SK-N-SH treated with all-trans-retinoic acid at 6 μM for 48 hours (cell line): Measurements from ENCODE around the gene ADORA1.

Source experiments
- OSR1 ChIP-seq: fragments of 250-450 bp; sonication (Bioruptor Pico); IDR thresholded peaks from 2 replicates; pipeline ENCODE4 v1.8.0; 2022; ENCODE audit warnings: moderate library complexity, mild to moderate bottlenecking, inconsistent platforms
- ZC3H10 ChIP-seq: fragments of 250-450 bp; sonication (Bioruptor Pico); IDR thresholded peaks from 2 replicates; pipeline ENCODE4 v1.5.1; 2021; ENCODE audit warnings: mild to moderate bottlenecking, moderate library complexity
- ZNF565 ChIP-seq: fragments of 450-650 bp; formaldehyde crosslinking; conservative IDR thresholded peaks from 2 replicates; pipeline ENCODE4 v1.5.0; 2020; ENCODE audit warnings: low read depth, mild to moderate bottlenecking, moderate library complexity
- TF ChIP-seq, protein P1 (sequence below): fragments of 250-450 bp; sonication (Bioruptor Pico); IDR thresholded peaks from 2 replicates; pipeline ENCODE4 v1.8.0; 2021; ENCODE audit warnings: low read depth, mild to moderate bottlenecking, moderate library complexity, borderline replicate concordance
- TF ChIP-seq, protein P2 (sequence below): fragments of 250-450 bp; sonication (Bioruptor Pico); IDR thresholded peaks from 2 replicates; pipeline ENCODE4 v1.8.0; 2020; ENCODE audit warnings: mild to moderate bottlenecking, moderate library complexity, borderline replicate concordance
- TF ChIP-seq, protein P3 (sequence below): fragments of 250-450 bp; sonication (Bioruptor Pico); IDR thresholded peaks from 2 replicates; pipeline ENCODE4 v1.5.0; 2020; ENCODE audit warnings: mild to moderate bottlenecking, moderate library complexity
- TF ChIP-seq, protein P4 (sequence below): fragments of 250-450 bp; sonication (Bioruptor Pico); IDR thresholded peaks from 2 replicates; pipeline ENCODE4 v1.5.1; 2021; ENCODE audit warnings: mild to moderate bottlenecking, moderate library complexity

DNA sequence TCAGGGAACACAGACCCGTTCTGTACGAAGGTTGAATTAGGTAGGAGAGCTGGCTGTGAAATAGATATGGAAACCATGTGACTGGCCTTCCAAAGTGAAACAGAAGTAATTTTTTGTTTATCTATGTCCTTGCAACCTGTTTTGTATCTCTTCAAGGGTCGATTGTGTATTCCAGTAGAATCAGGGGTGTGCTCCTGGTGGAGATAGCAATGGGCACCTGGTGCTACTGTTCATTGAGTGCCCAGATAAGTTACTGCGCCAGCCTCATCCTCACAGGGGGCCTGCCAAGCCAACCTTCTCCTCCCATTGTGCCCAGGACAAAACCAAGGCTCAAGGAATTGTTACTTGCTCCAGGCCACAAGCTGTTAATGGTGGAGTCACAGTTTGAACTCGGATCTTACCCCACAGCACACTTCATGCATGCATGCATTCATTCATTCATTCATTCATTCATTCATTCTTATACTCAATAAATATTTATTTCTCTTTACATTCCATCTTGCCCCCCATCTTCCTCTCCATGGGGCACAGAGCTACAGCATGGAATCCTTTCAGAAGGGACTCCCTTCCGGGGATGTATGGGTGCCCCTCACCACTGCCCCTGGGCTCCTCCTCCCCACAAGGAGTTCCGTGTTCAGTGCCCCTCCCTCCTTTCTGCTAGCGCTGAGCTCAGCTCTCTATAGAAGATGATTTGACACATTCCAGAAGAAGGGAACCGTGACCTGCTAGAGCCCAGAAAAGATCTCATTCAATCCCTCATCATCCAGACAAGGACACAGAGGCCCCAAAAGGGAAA is 24.0 kb downstream of the ADORA1 start:
- TF ChIP-seq, protein P1, sequence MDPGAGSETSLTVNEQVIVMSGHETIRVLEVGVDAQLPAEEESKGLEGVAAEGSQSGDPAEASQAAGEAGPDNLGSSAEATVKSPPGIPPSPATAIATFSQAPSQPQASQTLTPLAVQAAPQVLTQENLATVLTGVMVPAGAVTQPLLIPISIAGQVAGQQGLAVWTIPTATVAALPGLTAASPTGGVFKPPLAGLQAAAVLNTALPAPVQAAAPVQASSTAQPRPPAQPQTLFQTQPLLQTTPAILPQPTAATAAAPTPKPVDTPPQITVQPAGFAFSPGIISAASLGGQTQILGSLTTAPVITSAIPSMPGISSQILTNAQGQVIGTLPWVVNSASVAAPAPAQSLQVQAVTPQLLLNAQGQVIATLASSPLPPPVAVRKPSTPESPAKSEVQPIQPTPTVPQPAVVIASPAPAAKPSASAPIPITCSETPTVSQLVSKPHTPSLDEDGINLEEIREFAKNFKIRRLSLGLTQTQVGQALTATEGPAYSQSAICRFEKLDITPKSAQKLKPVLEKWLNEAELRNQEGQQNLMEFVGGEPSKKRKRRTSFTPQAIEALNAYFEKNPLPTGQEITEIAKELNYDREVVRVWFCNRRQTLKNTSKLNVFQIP (CRISPR knock-in tag) = no peak
- TF ChIP-seq ZNF565 (no peak), ZC3H10 (no peak), OSR1 (CRISPR knock-in tag) (no peak)
- TF ChIP-seq, protein P2, sequence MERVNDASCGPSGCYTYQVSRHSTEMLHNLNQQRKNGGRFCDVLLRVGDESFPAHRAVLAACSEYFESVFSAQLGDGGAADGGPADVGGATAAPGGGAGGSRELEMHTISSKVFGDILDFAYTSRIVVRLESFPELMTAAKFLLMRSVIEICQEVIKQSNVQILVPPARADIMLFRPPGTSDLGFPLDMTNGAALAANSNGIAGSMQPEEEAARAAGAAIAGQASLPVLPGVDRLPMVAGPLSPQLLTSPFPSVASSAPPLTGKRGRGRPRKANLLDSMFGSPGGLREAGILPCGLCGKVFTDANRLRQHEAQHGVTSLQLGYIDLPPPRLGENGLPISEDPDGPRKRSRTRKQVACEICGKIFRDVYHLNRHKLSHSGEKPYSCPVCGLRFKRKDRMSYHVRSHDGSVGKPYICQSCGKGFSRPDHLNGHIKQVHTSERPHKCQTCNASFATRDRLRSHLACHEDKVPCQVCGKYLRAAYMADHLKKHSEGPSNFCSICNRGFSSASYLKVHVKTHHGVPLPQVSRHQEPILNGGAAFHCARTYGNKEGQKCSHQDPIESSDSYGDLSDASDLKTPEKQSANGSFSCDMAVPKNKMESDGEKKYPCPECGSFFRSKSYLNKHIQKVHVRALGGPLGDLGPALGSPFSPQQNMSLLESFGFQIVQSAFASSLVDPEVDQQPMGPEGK (CRISPR knock-in tag) = no peak
- TF ChIP-seq, protein P3, sequence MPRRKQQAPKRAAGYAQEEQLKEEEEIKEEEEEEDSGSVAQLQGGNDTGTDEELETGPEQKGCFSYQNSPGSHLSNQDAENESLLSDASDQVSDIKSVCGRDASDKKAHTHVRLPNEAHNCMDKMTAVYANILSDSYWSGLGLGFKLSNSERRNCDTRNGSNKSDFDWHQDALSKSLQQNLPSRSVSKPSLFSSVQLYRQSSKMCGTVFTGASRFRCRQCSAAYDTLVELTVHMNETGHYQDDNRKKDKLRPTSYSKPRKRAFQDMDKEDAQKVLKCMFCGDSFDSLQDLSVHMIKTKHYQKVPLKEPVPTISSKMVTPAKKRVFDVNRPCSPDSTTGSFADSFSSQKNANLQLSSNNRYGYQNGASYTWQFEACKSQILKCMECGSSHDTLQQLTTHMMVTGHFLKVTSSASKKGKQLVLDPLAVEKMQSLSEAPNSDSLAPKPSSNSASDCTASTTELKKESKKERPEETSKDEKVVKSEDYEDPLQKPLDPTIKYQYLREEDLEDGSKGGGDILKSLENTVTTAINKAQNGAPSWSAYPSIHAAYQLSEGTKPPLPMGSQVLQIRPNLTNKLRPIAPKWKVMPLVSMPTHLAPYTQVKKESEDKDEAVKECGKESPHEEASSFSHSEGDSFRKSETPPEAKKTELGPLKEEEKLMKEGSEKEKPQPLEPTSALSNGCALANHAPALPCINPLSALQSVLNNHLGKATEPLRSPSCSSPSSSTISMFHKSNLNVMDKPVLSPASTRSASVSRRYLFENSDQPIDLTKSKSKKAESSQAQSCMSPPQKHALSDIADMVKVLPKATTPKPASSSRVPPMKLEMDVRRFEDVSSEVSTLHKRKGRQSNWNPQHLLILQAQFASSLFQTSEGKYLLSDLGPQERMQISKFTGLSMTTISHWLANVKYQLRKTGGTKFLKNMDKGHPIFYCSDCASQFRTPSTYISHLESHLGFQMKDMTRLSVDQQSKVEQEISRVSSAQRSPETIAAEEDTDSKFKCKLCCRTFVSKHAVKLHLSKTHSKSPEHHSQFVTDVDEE (CRISPR knock-in tag) = no peak
- TF ChIP-seq, protein P4, sequence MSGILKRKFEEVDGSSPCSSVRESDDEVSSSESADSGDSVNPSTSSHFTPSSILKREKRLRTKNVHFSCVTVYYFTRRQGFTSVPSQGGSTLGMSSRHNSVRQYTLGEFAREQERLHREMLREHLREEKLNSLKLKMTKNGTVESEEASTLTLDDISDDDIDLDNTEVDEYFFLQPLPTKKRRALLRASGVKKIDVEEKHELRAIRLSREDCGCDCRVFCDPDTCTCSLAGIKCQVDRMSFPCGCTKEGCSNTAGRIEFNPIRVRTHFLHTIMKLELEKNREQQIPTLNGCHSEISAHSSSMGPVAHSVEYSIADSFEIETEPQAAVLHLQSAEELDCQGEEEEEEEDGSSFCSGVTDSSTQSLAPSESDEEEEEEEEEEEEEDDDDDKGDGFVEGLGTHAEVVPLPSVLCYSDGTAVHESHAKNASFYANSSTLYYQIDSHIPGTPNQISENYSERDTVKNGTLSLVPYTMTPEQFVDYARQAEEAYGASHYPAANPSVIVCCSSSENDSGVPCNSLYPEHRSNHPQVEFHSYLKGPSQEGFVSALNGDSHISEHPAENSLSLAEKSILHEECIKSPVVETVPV (CRISPR knock-in tag) = no peak
